Thyroid gland (tissue), 4 donors: ENCODE data around the gene LRRC56. TPM values are rescaled to one million over a fixed set of nuclear protein-coding genes. Genes with fewer than 3 reads are reported as not detected.

Source experiments
- DNase-seq, 2 donors: peaks; one replicate each; pipeline ENCODE4 v3.0.0-alpha.2; 2019
- H3K27ac ChIP-seq, 3 donors: fragments of 200-600 bp; sonication (generic); 1 replicate in 2 of 3; 2 replicates in 1 of 3; pipeline ENCODE4 v1.5.1; 2016 to 2019; ENCODE audit warnings: mild to moderate bottlenecking in 1 of 3, moderate library complexity in 1 of 3
- H3K27me3 ChIP-seq: fragments of 200-600 bp; sonication (generic); one replicate; pipeline ENCODE4 v1.5.1; 2019
- H3K36me3 ChIP-seq, 2 donors: fragments of 200-600 bp; sonication (generic); one replicate each; pipeline ENCODE4 v1.5.1; 2016 to 2019
- H3K4me1 ChIP-seq, 2 donors: fragments of 200-600 bp; sonication (generic); one replicate each; pipeline ENCODE4 v1.5.1; 2017 to 2019
- H3K4me3 ChIP-seq, 3 donors: fragments of 200-600 bp; sonication (generic); replicated peaks in 1 of 3; 1 replicate in 2 of 3; 2 replicates in 1 of 3; pipeline ENCODE4 v1.5.1; 2016; ENCODE audit warnings: mild to moderate bottlenecking in 1 of 3
- H3K9me3 ChIP-seq: fragments of 200-600 bp; sonication (generic); one replicate; pipeline ENCODE4 v1.5.1; 2017
- POLR2A ChIP-seq, 2 donors: fragments of 450-650 bp; IDR thresholded peaks; one replicate each; pipeline ENCODE4 v1.6.1; 2017; ENCODE audit warnings: antibody characterized with exemption in 2 of 2, mild to moderate bottlenecking in 2 of 2, moderate library complexity in 1 of 2
- WGBS, 2 donors: methylation state at CpG; one replicate each; pipeline ENCODE4 v1.1.5; 2017; 5-methylcytosine and 5-hydroxymethylcytosine counted together
- intact Hi-C: fragments of 100-400 bp; cut with DNase I; formaldehyde crosslinking; loops from one replicate; pipeline ENCODE4 v1.15.1; 2023
- total RNA-seq, 4 donors: library from RNA; depleted of rRNA; stranded (reverse); fragments of >200 nt; gene quantifications; one replicate each; pipeline ENCODE4 v1.2.3, GENCODE V29; 2016
- TF ChIP-seq, protein P1 (sequence below), 6 experiments: fragments of 200-600 bp in 3 of 6; fragments of 450-650 bp in 3 of 6; sonication (generic) in 3 of 6; IDR thresholded peaks; one replicate each; pipeline ENCODE4 v1.5.1; 2016 to 2019; ENCODE audit warnings: antibody characterized with exemption in 6 of 6, mild to moderate bottlenecking in 2 of 6, inconsistent platforms in 1 of 6, moderate library complexity in 1 of 6

LRRC56 gene
- total RNA-seq, 4 donors from 2014 or later, result 1.7 to 2.6 (median 2.3) TPM

- no peaks in the 10 kb centered on the region for H3K9me3 ChIP-seq
- intact Hi-C loops, result loop anchor here (5.0 kb wide), 1 partner anchor 48 kb away; no protein-coding TSS in a partner anchor
- H3K27ac ChIP-seq, result no peak overlapping the region
- no peaks in the 10 kb centered on the region for H3K36me3 ChIP-seq
- no peak overlapping the region for H3K4me3 ChIP-seq
- no peaks in the 10 kb centered on the region for H3K27me3 ChIP-seq
- H3K4me1 ChIP-seq, result peaks cover 17 to 24% of the 10 kb centered on the region in 2 donors
- no peak for DNase-seq
- 90 to 96% methylated on average over 8 of the region's 12 CpGs for WGBS, 2 donors
- TF ChIP-seq POLR2A (IDR thresholded peaks at IDR 0.05), result no peak
- TF ChIP-seq, protein P1, sequence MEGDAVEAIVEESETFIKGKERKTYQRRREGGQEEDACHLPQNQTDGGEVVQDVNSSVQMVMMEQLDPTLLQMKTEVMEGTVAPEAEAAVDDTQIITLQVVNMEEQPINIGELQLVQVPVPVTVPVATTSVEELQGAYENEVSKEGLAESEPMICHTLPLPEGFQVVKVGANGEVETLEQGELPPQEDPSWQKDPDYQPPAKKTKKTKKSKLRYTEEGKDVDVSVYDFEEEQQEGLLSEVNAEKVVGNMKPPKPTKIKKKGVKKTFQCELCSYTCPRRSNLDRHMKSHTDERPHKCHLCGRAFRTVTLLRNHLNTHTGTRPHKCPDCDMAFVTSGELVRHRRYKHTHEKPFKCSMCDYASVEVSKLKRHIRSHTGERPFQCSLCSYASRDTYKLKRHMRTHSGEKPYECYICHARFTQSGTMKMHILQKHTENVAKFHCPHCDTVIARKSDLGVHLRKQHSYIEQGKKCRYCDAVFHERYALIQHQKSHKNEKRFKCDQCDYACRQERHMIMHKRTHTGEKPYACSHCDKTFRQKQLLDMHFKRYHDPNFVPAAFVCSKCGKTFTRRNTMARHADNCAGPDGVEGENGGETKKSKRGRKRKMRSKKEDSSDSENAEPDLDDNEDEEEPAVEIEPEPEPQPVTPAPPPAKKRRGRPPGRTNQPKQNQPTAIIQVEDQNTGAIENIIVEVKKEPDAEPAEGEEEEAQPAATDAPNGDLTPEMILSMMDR (IDR thresholded peaks at IDR 0.05), result no peak
Measured at GRCh38 chr11:563812-564578, 26.7 kb downstream of the LRRC56 start.

GRCh38 chr11:565921-566509 is 28.7 kb downstream of the LRRC56 start:
- Histone ChIP-seq H3K9me3 (no peaks in the 10 kb centered on the region), H3K36me3 (no peaks in the 10 kb centered on the region), H3K4me3 (no peak overlapping the region), H3K4me1 (peaks cover 15 to 21% of the 10 kb centered on the region in 2 donors), H3K27me3 (no peaks in the 10 kb centered on the region), H3K27ac (no peak overlapping the region)
- intact Hi-C loops, result no loop called here
- 91 to 100% methylated on average over 6 to 9 of the region's 12 CpGs for WGBS, 2 donors
- no peak for DNase-seq
- TF ChIP-seq, protein P1 (IDR thresholded peaks at IDR 0.05), result no peak
- no peak for TF ChIP-seq POLR2A (IDR thresholded peaks at IDR 0.05)

DNA sequence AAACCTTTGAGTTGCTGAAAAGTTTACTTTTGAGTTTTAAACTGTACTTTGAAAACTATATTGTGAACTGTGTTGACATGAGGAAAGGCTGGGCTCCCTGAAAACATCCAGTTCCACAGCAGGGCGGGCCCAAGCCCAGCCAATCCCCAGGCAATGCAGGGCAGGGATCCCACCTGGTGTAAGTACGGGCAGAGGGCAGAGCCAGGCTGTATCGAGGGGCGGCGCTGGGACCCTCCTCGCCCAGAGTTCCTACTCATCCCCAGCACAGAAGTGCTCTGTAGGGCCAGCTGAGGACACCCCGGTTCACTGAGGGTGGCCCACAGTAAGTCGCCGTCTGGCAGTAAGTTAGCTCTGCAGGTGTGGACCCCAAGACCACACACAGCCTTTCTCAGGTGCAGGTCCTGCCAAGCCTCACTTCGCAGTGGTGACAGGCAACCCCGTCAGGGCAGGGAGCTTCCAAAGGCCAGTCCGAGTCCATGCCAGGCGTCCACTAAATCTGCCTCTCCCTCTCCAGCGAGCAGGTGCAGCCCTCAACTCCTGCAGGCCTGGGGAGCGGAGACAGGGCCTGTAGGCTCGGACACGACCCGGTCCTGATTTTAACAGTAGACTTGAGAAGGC is 29.8 kb downstream of the LRRC56 start:
- H3K4me1 ChIP-seq, result peaks cover 10 to 20% of the 10 kb centered on the region in 2 donors
- no peak overlapping the region for H3K27ac ChIP-seq
- H3K36me3 ChIP-seq, result no peaks in the 10 kb centered on the region
- H3K9me3 ChIP-seq, result no peaks in the 10 kb centered on the region
- TF ChIP-seq, protein P1 (IDR thresholded peaks at IDR 0.05), result no peak
- no peak for TF ChIP-seq POLR2A (IDR thresholded peaks at IDR 0.05)
- DNase-seq, result no peak
- H3K27me3 ChIP-seq, result no peaks in the 10 kb centered on the region
- H3K4me3 ChIP-seq, result no peak overlapping the region
- intact Hi-C loops, result no loop called here
- WGBS, 2 donors, result 94% methylated on average over 14 to 16 of the region's 18 CpGs

DNA sequence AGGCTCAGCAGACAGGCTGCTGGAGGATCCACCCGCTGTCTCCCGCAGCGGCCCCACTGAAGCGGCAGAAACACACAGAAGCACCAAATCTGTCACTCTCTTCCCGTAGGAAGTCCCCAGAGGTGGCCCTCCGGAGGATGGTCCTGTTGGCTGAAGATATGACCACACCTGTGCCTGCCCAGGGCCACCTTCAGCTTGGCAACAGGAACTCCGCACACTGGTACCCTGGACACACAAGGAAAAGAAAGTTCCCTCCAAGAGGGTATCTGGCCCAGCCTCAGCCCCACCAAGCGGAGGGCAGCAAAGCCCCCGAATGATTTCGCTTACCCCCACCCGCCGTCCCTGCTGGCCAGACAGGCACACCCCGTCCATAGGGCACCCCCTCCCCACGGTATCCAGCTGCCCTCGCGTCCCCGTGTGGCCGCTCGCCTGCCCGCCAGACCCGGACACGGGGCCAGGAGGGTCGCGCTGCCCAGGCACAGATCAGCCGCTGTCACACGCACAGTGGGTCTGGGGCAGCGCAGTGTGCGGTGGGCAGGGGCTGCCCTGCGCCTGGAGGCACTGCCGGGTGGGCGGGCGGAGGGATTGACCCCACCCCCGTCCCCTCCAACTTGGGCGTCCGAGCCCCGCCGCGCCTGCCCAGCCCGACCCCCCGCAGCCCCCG is 30.4 kb downstream of the LRRC56 start:
- 76 to 85% methylated on average over 7 of the region's 41 CpGs for WGBS, 2 donors
- no peaks in the 10 kb centered on the region for H3K9me3 ChIP-seq
- no peaks in the 10 kb centered on the region for H3K36me3 ChIP-seq
- TF ChIP-seq, protein P1 (IDR thresholded peaks at IDR 0.05), result no peak
- no peak for TF ChIP-seq POLR2A (IDR thresholded peaks at IDR 0.05)
- no peaks in the 10 kb centered on the region for H3K27me3 ChIP-seq
- peak overlapping the region in 2 of 3 donors; percentile 21 to 69 for H3K4me3 ChIP-seq
- DNase-seq, result no peak
- peaks cover 16 to 26% of the 10 kb centered on the region in 2 donors for H3K4me1 ChIP-seq
- intact Hi-C loops, result no loop called here
- H3K27ac ChIP-seq, result peak overlapping the region in 2 of 3 donors; percentile 17 to 28
